Liver (tissue), 10 donors: Measurements from ENCODE around the gene SHTN1. TPM values are rescaled to one million over a fixed set of nuclear protein-coding genes. Genes with fewer than 3 reads are reported as not detected.

ENCODE experiments used
- DNase-seq: peaks from one replicate; pipeline ENCODE4 v3.0.0-alpha.2; 2017; ENCODE audit warnings: low spot score
- H3K27ac ChIP-seq, 2 donors: one replicate each; pipeline ENCODE4 v1.7.0; 2013; ENCODE audit warnings: inconsistent platforms in 2 of 2, low read length in 2 of 2, control low read depth in 1 of 2, low read depth in 1 of 2, mild to moderate bottlenecking in 1 of 2
- H3K27me3 ChIP-seq, 4 donors: one replicate each; pipeline versions ENCODE4 v1.6.1 to v1.7.0; 2013; ENCODE audit warnings: low read length in 3 of 4, inconsistent platforms in 1 of 4, mild to moderate bottlenecking in 1 of 4, moderate library complexity in 1 of 4; ENCODE audit not compliant: control insufficient read depth in 4 of 4, insufficient read depth in 4 of 4
- H3K36me3 ChIP-seq, 4 donors: one replicate each; pipeline versions ENCODE4 v1.6.1 to v1.7.0; 2013; ENCODE audit warnings: low read length in 3 of 4, mild to moderate bottlenecking in 3 of 4, low read depth in 1 of 4, moderate library complexity in 1 of 4; ENCODE audit not compliant: control insufficient read depth in 4 of 4, insufficient read depth in 3 of 4
- H3K4me1 ChIP-seq, 4 donors: one replicate each; pipeline versions ENCODE4 v1.6.1 to v1.7.0; 2013; ENCODE audit warnings: low read length in 3 of 4, mild to moderate bottlenecking in 3 of 4, moderate library complexity in 1 of 4; ENCODE audit not compliant: control insufficient read depth in 4 of 4, insufficient read depth in 4 of 4
- H3K4me3 ChIP-seq, 3 donors: one replicate each; pipeline versions ENCODE4 v1.6.1 to v1.7.0; 2013; ENCODE audit warnings: low read length in 3 of 3, control low read depth in 1 of 3, low read depth in 1 of 3, mild to moderate bottlenecking in 1 of 3
- H3K9ac ChIP-seq, 2 donors: one replicate each; pipeline ENCODE4 v1.7.0; 2013; ENCODE audit warnings: low read length in 2 of 2, mild to moderate bottlenecking in 2 of 2, moderate library complexity in 2 of 2, control low read depth in 1 of 2, low read depth in 1 of 2
- H3K9me3 ChIP-seq, 4 donors: one replicate each; pipeline versions ENCODE4 v1.6.1 to v1.7.0; 2013; ENCODE audit warnings: low read length in 3 of 4; ENCODE audit not compliant: control insufficient read depth in 4 of 4
- FOXA2 ChIP-seq: IDR thresholded peaks from 2 replicates; pipeline ENCODE4 v1.6.1; 2016; ENCODE audit warnings: antibody characterized with exemption
- HNF4A ChIP-seq, 2 donors: conservative IDR thresholded peaks; 2 replicates each; pipeline ENCODE4 v1.6.1; 2016; ENCODE audit warnings: antibody characterized with exemption in 2 of 2, mild to moderate bottlenecking in 2 of 2
- JUND ChIP-seq, 2 donors: IDR thresholded peaks; 2 replicates each; pipeline ENCODE4 v1.6.1; 2016; ENCODE audit warnings: antibody characterized with exemption in 2 of 2
- SP1 ChIP-seq: IDR thresholded peaks from 2 replicates; pipeline ENCODE4 v1.6.1; 2018; ENCODE audit warnings: antibody characterized with exemption, mild to moderate bottlenecking
- YY1 ChIP-seq: IDR thresholded peaks from 2 replicates; pipeline ENCODE4 v1.6.1; 2016; ENCODE audit warnings: antibody characterized with exemption, mild to moderate bottlenecking
- WGBS: extraction: QIAGEN DNeasy Blood & Tissue Kit; methylation state at CpG from one replicate; pipeline ENCODE4 v1.1.7; 2013; 5-methylcytosine and 5-hydroxymethylcytosine counted together
- polyA plus RNA-seq, 2 donors: library from polyadenylated mRNA; stranded (reverse) in 1 of 2; unstranded in 1 of 2; fragments of 200-250 nt in 1 of 2; fragments of >200 nt in 1 of 2; fragmentation: Nextera tagmentation in 1 of 2; extraction: Ambion mirVana in 1 of 2; gene quantifications; one replicate each; pipeline versions ENCODE4 v1.2.1 to v1.2.3, GENCODE V29; 2013 to 2015
- small RNA-seq: library from RNA; depleted of rRNA; stranded (forward); fragments of <200 nt; gene quantifications from one replicate; pipeline ENCODE3, GENCODE V24; 2014
- total RNA-seq, 2 donors: library from RNA; depleted of rRNA; stranded (reverse); fragments of >200 nt; gene quantifications; one replicate each; pipeline ENCODE4 v1.2.3, GENCODE V29; 2014
- TF ChIP-seq, protein P1 (sequence below): IDR thresholded peaks from 2 replicates; pipeline ENCODE4 v1.6.1; 2016; ENCODE audit warnings: antibody characterized with exemption
- donor health status: healthy.
- donor health status: healthy.
- donor health status: healthy.
- donor health status: healthy.
- donor health status: healthy.

Gene SHTN1
- total and polyA plus RNA-seq, 4 donors = 3.2 to 11.7 (median 10.3) TPM

GRCh38 chr10:116831790-116832189, 173.2 kb downstream of the SHTN1 start:
- no peak for DNase-seq
- Histone ChIP-seq H3K9me3 (no peaks in the 10 kb centered on the region), H3K27me3 (no peaks in the 10 kb centered on the region), H3K4me1 (no peaks in the 10 kb centered on the region), H3K36me3 (peaks cover 0 to 2% (median 0%) of the 10 kb centered on the region in 4 donors), H3K4me3 (no peak overlapping the region), H3K9ac (no peak overlapping the region), H3K27ac (no peak overlapping the region)
- 85% methylated on average over 10 of the region's 10 CpGs for WGBS
- TF ChIP-seq FOXA2 = no peak
- no peak for TF ChIP-seq YY1
- TF ChIP-seq HNF4A (conservative IDR thresholded peaks at IDR 0.05) = no peak
- TF ChIP-seq SP1 = no peak
- TF ChIP-seq, protein P1, sequence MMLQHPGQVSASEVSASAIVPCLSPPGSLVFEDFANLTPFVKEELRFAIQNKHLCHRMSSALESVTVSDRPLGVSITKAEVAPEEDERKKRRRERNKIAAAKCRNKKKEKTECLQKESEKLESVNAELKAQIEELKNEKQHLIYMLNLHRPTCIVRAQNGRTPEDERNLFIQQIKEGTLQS = no peak
- no peak for TF ChIP-seq JUND (IDR thresholded peaks at IDR 0.05)

Small RNA genes lying within 50 kb of the gene (small RNA-seq; reads per million reads assigned to genes)
- gene AC012308.1 = not detected

Other genes with a start within 250 kb of the SHTN1 start
- under 1 TPM; 0.08 to 0.19 TPM for gene ENO4, start 155.7 kb downstream of the SHTN1 start, total RNA-seq
- gene ENO4, start 155.7 kb downstream of the SHTN1 start, polyA plus RNA-seq = under 1 TPM; 0.03 to 0.13 TPM
- gene VAX1, start 133.1 kb upstream of the SHTN1 start, total RNA-seq = not detected
- gene VAX1, start 133.1 kb upstream of the SHTN1 start, polyA plus RNA-seq = not detected
- gene KCNK18, start 192.3 kb upstream of the SHTN1 start, total RNA-seq = not detected
- not detected for gene KCNK18, start 192.3 kb upstream of the SHTN1 start, polyA plus RNA-seq
- 1 to 10 TPM in 1 of 2 donors, under 1 TPM in 1; 0.92 to 1.8 TPM for gene SLC18A2, start 235.9 kb upstream of the SHTN1 start, total RNA-seq
- 1 to 10 TPM; 1.1 to 3.7 TPM for gene SLC18A2, start 235.9 kb upstream of the SHTN1 start, polyA plus RNA-seq